Ishikawa (cell line): Measurements from ENCODE around the gene IL1RAPL1.

Experiments
- CEBPB ChIP-seq: IDR thresholded peaks from 2 replicates; pipeline ENCODE4 v1.6.1; 2012
- CREB1 ChIP-seq: IDR thresholded peaks from 2 replicates; pipeline ENCODE4 v1.6.1; 2012; ENCODE audit warnings: low read depth
- EGR1 ChIP-seq: IDR thresholded peaks from 2 replicates; pipeline ENCODE4 v1.6.1; 2012
- EP300 ChIP-seq: IDR thresholded peaks from 2 replicates; pipeline ENCODE4 v1.6.1; 2012; ENCODE audit warnings: borderline replicate concordance
- FOXM1 ChIP-seq: IDR thresholded peaks from 2 replicates; pipeline ENCODE4 v1.6.1; 2012; ENCODE audit warnings: low read depth, borderline replicate concordance
- NFIC ChIP-seq: IDR thresholded peaks from 2 replicates; pipeline ENCODE4 v1.6.1; 2012
- RAD21 ChIP-seq: IDR thresholded peaks from 2 replicates; pipeline ENCODE4 v1.6.1; 2012; ENCODE audit warnings: low read depth
- TAF1 ChIP-seq: IDR thresholded peaks from 2 replicates; pipeline ENCODE4 v1.6.1; 2012; ENCODE audit warnings: low read depth, mild to moderate bottlenecking
- TCF12 ChIP-seq: IDR thresholded peaks from 2 replicates; pipeline ENCODE4 v1.6.1; 2012; ENCODE audit warnings: low read depth
- TEAD4 ChIP-seq: IDR thresholded peaks from 2 replicates; pipeline ENCODE4 v1.6.1; 2012
- YY1 ChIP-seq: IDR thresholded peaks from 2 replicates; pipeline ENCODE4 v1.6.1; 2012; ENCODE audit warnings: low read depth
- ZBTB7A ChIP-seq: IDR thresholded peaks from 2 replicates; pipeline ENCODE4 v1.6.1; 2012; ENCODE audit warnings: low read depth
- TF ChIP-seq, protein P1 (sequence below): IDR thresholded peaks from 2 replicates; pipeline ENCODE4 v1.6.1; 2012
- TF ChIP-seq, protein P2 (sequence below): IDR thresholded peaks from 2 replicates; pipeline ENCODE4 v1.6.1; 2012; ENCODE audit warnings: low read depth, mild to moderate bottlenecking
- TF ChIP-seq, protein P3 (sequence below): IDR thresholded peaks from 2 replicates; pipeline ENCODE4 v1.6.1; 2012

IL1RAPL1 gene

DNA sequence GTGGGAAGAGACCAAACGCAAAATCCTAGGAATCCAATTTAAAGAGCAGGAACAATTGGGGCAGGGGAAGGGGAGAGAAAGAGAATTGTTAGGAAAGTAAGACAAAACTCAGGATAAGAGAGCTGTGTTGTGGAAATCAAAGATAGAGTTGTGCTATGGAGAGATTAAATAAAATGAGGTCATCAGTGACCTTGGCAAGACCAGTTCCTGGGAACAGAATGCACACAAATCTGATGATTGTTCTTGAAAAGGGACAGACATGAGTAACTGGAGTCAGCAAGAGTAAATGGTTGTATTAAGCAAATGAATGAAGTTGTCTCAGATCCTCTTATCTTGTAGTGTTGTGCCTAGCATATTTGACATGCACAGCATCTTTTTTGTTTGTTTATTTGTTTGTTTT is 267.4 kb downstream of the IL1RAPL1 start:
- TF ChIP-seq, protein P1, sequence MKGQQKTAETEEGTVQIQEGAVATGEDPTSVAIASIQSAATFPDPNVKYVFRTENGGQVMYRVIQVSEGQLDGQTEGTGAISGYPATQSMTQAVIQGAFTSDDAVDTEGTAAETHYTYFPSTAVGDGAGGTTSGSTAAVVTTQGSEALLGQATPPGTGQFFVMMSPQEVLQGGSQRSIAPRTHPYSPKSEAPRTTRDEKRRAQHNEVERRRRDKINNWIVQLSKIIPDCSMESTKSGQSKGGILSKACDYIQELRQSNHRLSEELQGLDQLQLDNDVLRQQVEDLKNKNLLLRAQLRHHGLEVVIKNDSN = no peak
- TF ChIP-seq CREB1 (no peak), TEAD4 (no peak), CEBPB (no peak), FOXM1 (no peak), NFIC (no peak)
- TF ChIP-seq, protein P2, sequence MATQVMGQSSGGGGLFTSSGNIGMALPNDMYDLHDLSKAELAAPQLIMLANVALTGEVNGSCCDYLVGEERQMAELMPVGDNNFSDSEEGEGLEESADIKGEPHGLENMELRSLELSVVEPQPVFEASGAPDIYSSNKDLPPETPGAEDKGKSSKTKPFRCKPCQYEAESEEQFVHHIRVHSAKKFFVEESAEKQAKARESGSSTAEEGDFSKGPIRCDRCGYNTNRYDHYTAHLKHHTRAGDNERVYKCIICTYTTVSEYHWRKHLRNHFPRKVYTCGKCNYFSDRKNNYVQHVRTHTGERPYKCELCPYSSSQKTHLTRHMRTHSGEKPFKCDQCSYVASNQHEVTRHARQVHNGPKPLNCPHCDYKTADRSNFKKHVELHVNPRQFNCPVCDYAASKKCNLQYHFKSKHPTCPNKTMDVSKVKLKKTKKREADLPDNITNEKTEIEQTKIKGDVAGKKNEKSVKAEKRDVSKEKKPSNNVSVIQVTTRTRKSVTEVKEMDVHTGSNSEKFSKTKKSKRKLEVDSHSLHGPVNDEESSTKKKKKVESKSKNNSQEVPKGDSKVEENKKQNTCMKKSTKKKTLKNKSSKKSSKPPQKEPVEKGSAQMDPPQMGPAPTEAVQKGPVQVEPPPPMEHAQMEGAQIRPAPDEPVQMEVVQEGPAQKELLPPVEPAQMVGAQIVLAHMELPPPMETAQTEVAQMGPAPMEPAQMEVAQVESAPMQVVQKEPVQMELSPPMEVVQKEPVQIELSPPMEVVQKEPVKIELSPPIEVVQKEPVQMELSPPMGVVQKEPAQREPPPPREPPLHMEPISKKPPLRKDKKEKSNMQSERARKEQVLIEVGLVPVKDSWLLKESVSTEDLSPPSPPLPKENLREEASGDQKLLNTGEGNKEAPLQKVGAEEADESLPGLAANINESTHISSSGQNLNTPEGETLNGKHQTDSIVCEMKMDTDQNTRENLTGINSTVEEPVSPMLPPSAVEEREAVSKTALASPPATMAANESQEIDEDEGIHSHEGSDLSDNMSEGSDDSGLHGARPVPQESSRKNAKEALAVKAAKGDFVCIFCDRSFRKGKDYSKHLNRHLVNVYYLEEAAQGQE = no peak

DNA sequence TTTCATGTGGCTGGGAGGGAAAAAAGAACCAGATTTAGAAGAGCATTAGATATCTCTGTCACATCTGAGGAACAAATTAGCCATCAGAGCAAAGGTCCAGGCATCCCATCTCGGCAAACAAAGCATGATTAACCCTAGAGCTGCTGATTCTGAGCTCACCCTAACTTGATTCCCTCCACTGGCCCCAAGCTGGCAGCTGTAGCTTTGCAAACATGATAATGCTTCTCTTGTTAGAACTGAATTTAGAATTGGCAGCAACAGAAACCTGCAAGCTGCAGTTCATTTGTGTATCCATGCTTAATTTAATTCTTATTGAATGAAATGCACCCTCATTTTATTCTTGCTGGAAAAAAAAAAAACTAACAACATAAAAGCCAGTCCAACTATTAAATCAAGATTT is 289.2 kb downstream of the IL1RAPL1 start:
- no peak for TF ChIP-seq CEBPB
- TF ChIP-seq, protein P2 = no peak
- TF ChIP-seq TAF1 = no peak
- no peak for TF ChIP-seq TCF12
- no peak for TF ChIP-seq TEAD4

DNA sequence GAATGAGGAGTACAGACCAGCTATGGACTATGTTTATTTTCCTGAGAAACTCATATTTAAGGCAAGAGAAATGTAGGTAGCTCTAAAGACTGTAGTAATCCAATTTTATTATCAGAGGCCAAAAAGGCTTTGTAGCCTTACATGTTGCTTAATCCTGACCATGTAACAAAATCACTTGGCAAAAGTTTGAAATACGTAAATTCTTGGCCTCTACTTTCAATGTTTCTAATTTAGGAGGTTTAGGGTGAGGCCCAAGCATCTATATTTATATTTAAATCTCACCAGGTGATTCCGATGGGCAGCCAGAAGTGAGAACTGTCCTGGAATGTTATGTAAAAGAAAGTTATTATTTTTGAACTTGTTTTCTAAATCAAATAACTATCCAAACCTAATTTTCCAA is 289.7 kb downstream of the IL1RAPL1 start:
- TF ChIP-seq FOXM1 = no peak
- no peak for TF ChIP-seq TEAD4
- TF ChIP-seq, protein P2 = no peak
- TF ChIP-seq NFIC = no peak
- TF ChIP-seq CEBPB = no peak
- no peak for TF ChIP-seq ZBTB7A

DNA sequence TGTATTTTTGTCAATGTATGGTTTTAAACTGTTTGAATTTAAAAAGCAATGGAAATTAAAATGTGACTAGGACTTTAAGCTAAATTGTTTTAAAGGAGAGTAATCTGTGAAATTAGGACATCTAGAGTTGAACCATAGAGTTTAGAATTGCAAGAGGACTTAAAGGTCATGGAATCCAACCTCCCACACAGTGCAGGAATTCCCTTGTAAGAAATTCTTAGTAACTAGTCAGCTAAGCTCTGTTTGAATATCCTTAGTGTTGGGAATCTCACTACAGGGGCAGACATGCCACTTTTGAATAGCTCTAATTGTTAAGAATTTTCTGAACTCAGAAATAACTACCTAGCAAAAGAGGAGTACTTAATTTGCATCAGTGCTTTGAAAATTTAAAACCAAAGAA is 292.9 kb downstream of the IL1RAPL1 start:
- no peak for TF ChIP-seq TAF1

DNA sequence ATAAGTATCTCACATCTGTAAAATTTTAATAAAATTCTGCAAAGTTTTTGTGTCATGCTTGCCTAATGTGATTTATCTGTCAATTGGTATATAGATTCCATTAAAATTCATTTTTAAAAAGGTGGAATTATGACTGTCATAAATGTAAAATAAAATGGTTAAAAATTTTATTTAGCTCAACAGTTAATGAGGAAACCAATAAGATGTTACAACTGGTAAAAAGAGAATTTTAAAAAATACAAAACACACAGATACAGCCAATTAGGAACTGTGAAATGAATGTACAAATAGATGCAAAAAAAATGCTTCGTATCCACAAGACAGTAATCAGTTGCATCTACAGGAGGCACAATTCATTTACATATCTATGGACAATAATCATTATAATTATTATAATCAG is 297.6 kb downstream of the IL1RAPL1 start:
- TF ChIP-seq ZBTB7A (no peak), FOXM1 (no peak), RAD21 (no peak), CEBPB (no peak), EGR1 (no peak), TCF12 (no peak), NFIC (no peak), TEAD4 (no peak), YY1 (no peak), TAF1 (no peak), EP300 (no peak), CREB1 (no peak)
- TF ChIP-seq, protein P1 = no peak
- TF ChIP-seq, protein P3, sequence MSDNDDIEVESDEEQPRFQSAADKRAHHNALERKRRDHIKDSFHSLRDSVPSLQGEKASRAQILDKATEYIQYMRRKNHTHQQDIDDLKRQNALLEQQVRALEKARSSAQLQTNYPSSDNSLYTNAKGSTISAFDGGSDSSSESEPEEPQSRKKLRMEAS = no peak
- TF ChIP-seq, protein P2 = no peak
